Measurements from ENCODE around the gene GFRA1.
"Not testable (repeated sequence)": the region's sequence is repeated elsewhere in the genome, so short reads cannot be mapped to it uniquely, and the experiment has no call there.

The GFRA1 gene

GRCh38 chr10:116197946-116198675 lies 74.9 kb downstream of the GFRA1 start:
- DNase-seq (ENCODE audit: low read depth) = no peak

- DNase-seq (ENCODE audit: low read depth) = no peak
Measured at GRCh38 chr10:116195583-116195982, 77.4 kb downstream of the GFRA1 start.

- no peak for DNase-seq (ENCODE audit: low read depth)
Measured at GRCh38 chr10:116195039-116195438, 78.0 kb downstream of the GFRA1 start.

- no peak for DNase-seq (ENCODE audit: low read depth)
Measured at GRCh38 chr10:116194061-116194460, 78.9 kb downstream of the GFRA1 start.

GRCh38 chr10:116190883-116191282 lies 82.1 kb downstream of the GFRA1 start:
- DNase-seq (ENCODE audit: low read depth) = no peak

- DNase-seq (ENCODE audit: low read depth) = no peak
Measured at GRCh38 chr10:116186273-116186672, 86.7 kb downstream of the GFRA1 start.

- DNase-seq (ENCODE audit: low read depth) = no peak
Measured at GRCh38 chr10:116185199-116185867, 87.7 kb downstream of the GFRA1 start.

- DNase-seq (ENCODE audit: low read depth) = no peak
Measured at GRCh38 chr10:116184512-116184794, 88.6 kb downstream of the GFRA1 start.

GRCh38 chr10:116183733-116184511 lies 89.1 kb downstream of the GFRA1 start:
- DNase-seq (ENCODE audit: low read depth) = no peak

GRCh38 chr10:116182426-116182825 lies 90.6 kb downstream of the GFRA1 start:
- no peak for DNase-seq (ENCODE audit: low read depth)

GRCh38 chr10:116178086-116178605 lies 94.9 kb downstream of the GFRA1 start:
- no peak for DNase-seq (ENCODE audit: low read depth)

- DNase-seq (ENCODE audit: low read depth) = no peak
Measured at GRCh38 chr10:116175231-116175630, 97.8 kb downstream of the GFRA1 start.

GRCh38 chr10:116171505-116171904 lies 101.5 kb downstream of the GFRA1 start:
- DNase-seq (ENCODE audit: low read depth) = no peak

- no peak for DNase-seq (ENCODE audit: low read depth)
Measured at GRCh38 chr10:116170815-116171250, 102.2 kb downstream of the GFRA1 start.

- no peak for DNase-seq (ENCODE audit: low read depth)
Measured at GRCh38 chr10:116169782-116170445, 103.1 kb downstream of the GFRA1 start.

- no peak for DNase-seq (ENCODE audit: low read depth)
Measured at GRCh38 chr10:116168745-116169144, 104.3 kb downstream of the GFRA1 start.

- DNase-seq (ENCODE audit: low read depth) = no peak
Measured at GRCh38 chr10:116168329-116168728, 104.7 kb downstream of the GFRA1 start.

GRCh38 chr10:116165941-116166340 lies 107.1 kb downstream of the GFRA1 start:
- not testable (repeated sequence) for DNase-seq (ENCODE audit: low read depth)

GRCh38 chr10:116164291-116164690 lies 108.7 kb downstream of the GFRA1 start:
- DNase-seq (ENCODE audit: low read depth) = no peak

- DNase-seq (ENCODE audit: low read depth) = no peak
Measured at GRCh38 chr10:116163333-116164131, 109.5 kb downstream of the GFRA1 start.

GRCh38 chr10:116162851-116163250 lies 110.2 kb downstream of the GFRA1 start:
- DNase-seq (ENCODE audit: low read depth) = no peak
